K562 (cell line): ENCODE results near the gene TRIM33. TPM values are rescaled to one million over a fixed set of nuclear protein-coding genes. Genes with fewer than 3 reads are reported as not detected.
A peak's percentile ranks its signal among the peaks of the same experiment; 100 is the strongest.

Source experiments
- ADNP ChIP-seq: fragments of 200-800 bp; sonication (Bioruptor generic); IDR thresholded peaks from 2 replicates; pipeline ENCODE4 v1.6.1; 2016; ENCODE audit warnings: missing genetic modification characterization, missing compliant biosample characterization
- EP400 ChIP-seq: fragments of 450-650 bp; IDR thresholded peaks from 2 replicates; pipeline ENCODE4 v1.6.1; 2017; ENCODE audit warnings: antibody characterized with exemption, mild to moderate bottlenecking, moderate library complexity
- FOXM1 ChIP-seq, 2 experiments: fragments of 450-650 bp in 1 of 2; sonication (generic) in 1 of 2; formaldehyde crosslinking in 1 of 2; IDR thresholded peaks; 2 replicates each; pipeline versions ENCODE4 v1.6.1 to v1.9.0; 2017 to 2022; ENCODE audit warnings: low read depth in 2 of 2, mild to moderate bottlenecking in 2 of 2, missing genetic modification reagents in 1 of 2, moderate library complexity in 1 of 2
- L3MBTL2 ChIP-seq: fragments of 450-650 bp; IDR thresholded peaks from 2 replicates; pipeline ENCODE4 v1.6.1; 2016; ENCODE audit warnings: mild to moderate bottlenecking, moderate library complexity
- MGA ChIP-seq: fragments of 450-650 bp; IDR thresholded peaks from 2 replicates; pipeline ENCODE4 v1.6.1; 2016; ENCODE audit warnings: mild to moderate bottlenecking, moderate library complexity
- POLR2B ChIP-seq: fragments of 450-650 bp; IDR thresholded peaks from 2 replicates; pipeline ENCODE4 v1.6.1; 2018; ENCODE audit warnings: low read depth; ENCODE audit not compliant: partially characterized antibody
- RUNX1 ChIP-seq: sonication (generic); IDR thresholded peaks from 2 replicates; pipeline ENCODE4 v1.6.1; 2016; ENCODE audit warnings: antibody characterized with exemption, low read depth
- ZBED1 ChIP-seq: IDR thresholded peaks from 2 replicates; pipeline ENCODE4 v1.6.1; 2014
- ZBTB2 ChIP-seq: fragments of 450-650 bp; IDR thresholded peaks from 2 replicates; pipeline ENCODE4 v1.6.1; 2016; ENCODE audit warnings: antibody characterized with exemption
- ZBTB33 ChIP-seq: sonication (generic); formaldehyde crosslinking; IDR thresholded peaks from 2 replicates; pipeline ENCODE4 v1.8.1; 2023; ENCODE audit warnings: mild to moderate bottlenecking, missing genetic modification reagents
- ZNF586 ChIP-seq: fragments of 450-650 bp; formaldehyde crosslinking; conservative IDR thresholded peaks from 2 replicates; pipeline ENCODE4 v1.4.0; 2020; ENCODE audit warnings: mild to moderate bottlenecking, moderate library complexity
- ZNF766 ChIP-seq: fragments of 200-800 bp; sonication (Bioruptor generic); conservative IDR thresholded peaks from 2 replicates; pipeline ENCODE4 v1.6.1; 2016; ENCODE audit warnings: missing genetic modification characterization, missing compliant biosample characterization
- polyA plus RNA-seq, 8 experiments: library from polyadenylated mRNA; depleted of rRNA in 4 of 8; stranded (reverse) in 5 of 8; unstranded in 3 of 8; fragments of >200 nt; fragmentation: Nextera tagmentation in 2 of 8; fragmentation: Illumina TruSeq in 1 of 8; extraction: Ambion mirVana in 2 of 8; extraction: Trizol in 1 of 8; gene quantifications; 2 replicates each; pipeline versions ENCODE4 v1.2.1 to v1.2.3, GENCODE V29; 2011 to 2014; ENCODE audit warnings: inconsistent platforms in 1 of 8, missing spikeins in 1 of 8
- total RNA-seq, 7 experiments: library from RNA; depleted of rRNA in 6 of 7; stranded (reverse); fragments of >200 nt in 6 of 7; fragmentation: Illumina TruSeq in 2 of 7; extraction: Trizol in 2 of 7; gene quantifications; 2 replicates each; pipeline versions ENCODE4 v1.2.1 to v1.2.3, GENCODE V29; 2011 to 2021; ENCODE audit warnings: low replicate concordance in 1 of 7

The TRIM33 gene
- total and polyA plus RNA-seq, 9 of the 15 experiments (the other 6 are each of a cell fraction or from before 2014, with no cell fraction given): 9.3 to 58.4 (median 40.2) TPM

DNA sequence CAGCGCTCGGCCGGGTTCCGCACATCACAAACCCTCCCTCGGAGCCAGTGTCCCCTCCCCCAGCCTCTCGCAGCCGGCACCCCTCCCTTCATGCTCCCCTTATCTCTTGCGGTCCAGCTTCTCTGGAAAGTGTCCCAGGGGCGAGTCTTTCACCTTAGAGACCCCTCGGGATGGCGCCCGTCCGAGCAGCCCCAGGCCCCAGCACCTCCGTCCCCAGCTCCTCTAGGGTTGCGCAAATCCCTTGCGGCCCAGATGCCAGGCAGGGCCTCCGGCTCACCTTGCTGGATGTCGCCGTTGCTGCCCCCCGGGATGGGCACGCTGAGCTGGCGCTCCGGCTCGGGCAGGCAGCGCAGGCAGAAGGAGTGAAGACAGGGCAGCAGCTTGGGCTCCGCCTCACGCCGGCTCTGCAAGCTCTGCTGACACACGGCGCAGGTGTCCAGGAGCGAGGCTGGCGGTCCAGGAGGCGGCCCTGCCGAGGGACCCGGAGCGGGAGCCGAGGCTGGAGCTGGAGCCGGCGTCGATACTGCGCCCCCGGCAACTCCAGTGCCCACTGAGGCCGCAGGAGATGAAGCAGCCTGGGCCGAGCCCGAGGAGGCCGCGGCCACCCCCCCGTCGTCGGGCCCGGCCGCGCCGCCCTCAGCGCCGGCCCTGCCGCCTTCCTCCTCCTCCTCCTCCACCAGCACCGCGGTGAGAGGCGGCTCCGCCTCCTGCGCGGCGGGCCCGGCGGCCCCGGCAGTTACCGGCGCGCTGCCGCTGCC is 550 bp downstream of the TRIM33 start (continued):
- TF ChIP-seq ZBTB33 (CRISPR knock-in tag): no peak
- TF ChIP-seq RUNX1: no peak
- 0 out of 2 replicates have a peak, but pooled peaks have one; percentile 53 for TF ChIP-seq ZBTB2
- TF ChIP-seq ZNF586: no peak
- no peak for TF ChIP-seq POLR2B
- no peak; the same call in 1 of the 2 replicates for TF ChIP-seq FOXM1 (IDR thresholded peaks at IDR 0.05; ENCODE audit: low read depth)
- TF ChIP-seq FOXM1 (CRISPR knock-in tag; IDR thresholded peaks at IDR 0.05; ENCODE audit: low read depth): 0 out of 2 replicates have a peak, but pooled peaks have one; percentile 22
- TF ChIP-seq MGA: no peak
- no peak for TF ChIP-seq EP400
- no peak for TF ChIP-seq ADNP (tag)
- no peak for TF ChIP-seq L3MBTL2
- no peak; the same call in 1 of the 2 replicates for TF ChIP-seq ZBED1
- no peak; the same call in 1 of the 2 replicates for TF ChIP-seq ZNF766 (CRISPR knock-in tag)
